Glutamatergic neuron (in vitro differentiated cells): Measurements from ENCODE around the gene RIPOR3. TPM values are rescaled to one million over a fixed set of nuclear protein-coding genes. Genes with fewer than 3 reads are reported as not detected.

Source experiments
- DNase-seq: peaks from one replicate; pipeline ENCODE4 v3.0.0; 2022
- H3K27ac Mint-ChIP-seq: one replicate; pipeline ENCODE4 v1.8.0; 2020; ENCODE audit warnings: mild to moderate bottlenecking, mixed read lengths, inconsistent platforms; ENCODE audit not compliant: unreplicated experiment
- H3K27me3 Mint-ChIP-seq: one replicate; pipeline ENCODE4 v1.8.0; 2020; ENCODE audit warnings: mild to moderate bottlenecking, moderate library complexity, mixed read lengths, inconsistent platforms; ENCODE audit not compliant: unreplicated experiment
- H3K36me3 Mint-ChIP-seq: one replicate; pipeline ENCODE4 v1.8.0; 2020; ENCODE audit warnings: mild to moderate bottlenecking, mixed read lengths, inconsistent platforms; ENCODE audit not compliant: unreplicated experiment
- H3K4me1 Mint-ChIP-seq: one replicate; pipeline ENCODE4 v1.8.0; 2020; ENCODE audit warnings: mild to moderate bottlenecking, low read depth, mixed read lengths, inconsistent platforms; ENCODE audit not compliant: unreplicated experiment
- H3K4me3 Mint-ChIP-seq: one replicate; pipeline ENCODE4 v1.8.0; 2020; ENCODE audit warnings: mild to moderate bottlenecking, mixed read lengths, inconsistent platforms; ENCODE audit not compliant: unreplicated experiment
- H3K9me3 Mint-ChIP-seq: one replicate; pipeline ENCODE4 v1.8.0; 2020; ENCODE audit warnings: mild to moderate bottlenecking, moderate library complexity, mixed read lengths, inconsistent platforms; ENCODE audit not compliant: unreplicated experiment
- total RNA-seq: library from RNA; stranded (reverse); fragmentation: NEBNext Ultra II Directional; extraction: Animal tissue kit (Norgen Biotek cat#: 25700); gene quantifications from one replicate; pipeline ENCODE4 v1.2.1, GENCODE V29; 2021; ENCODE audit not compliant: unreplicated experiment
- TF ChIP-seq, protein P1 (sequence below): fragments of 200-600 bp; sonication (generic); IDR thresholded peaks from one replicate; pipeline ENCODE4 v1.5.0; 2021; ENCODE audit not compliant: partially characterized antibody, unreplicated experiment

RIPOR3 gene
- total RNA-seq, 1 donor from 2014 or later = not detected

DNA sequence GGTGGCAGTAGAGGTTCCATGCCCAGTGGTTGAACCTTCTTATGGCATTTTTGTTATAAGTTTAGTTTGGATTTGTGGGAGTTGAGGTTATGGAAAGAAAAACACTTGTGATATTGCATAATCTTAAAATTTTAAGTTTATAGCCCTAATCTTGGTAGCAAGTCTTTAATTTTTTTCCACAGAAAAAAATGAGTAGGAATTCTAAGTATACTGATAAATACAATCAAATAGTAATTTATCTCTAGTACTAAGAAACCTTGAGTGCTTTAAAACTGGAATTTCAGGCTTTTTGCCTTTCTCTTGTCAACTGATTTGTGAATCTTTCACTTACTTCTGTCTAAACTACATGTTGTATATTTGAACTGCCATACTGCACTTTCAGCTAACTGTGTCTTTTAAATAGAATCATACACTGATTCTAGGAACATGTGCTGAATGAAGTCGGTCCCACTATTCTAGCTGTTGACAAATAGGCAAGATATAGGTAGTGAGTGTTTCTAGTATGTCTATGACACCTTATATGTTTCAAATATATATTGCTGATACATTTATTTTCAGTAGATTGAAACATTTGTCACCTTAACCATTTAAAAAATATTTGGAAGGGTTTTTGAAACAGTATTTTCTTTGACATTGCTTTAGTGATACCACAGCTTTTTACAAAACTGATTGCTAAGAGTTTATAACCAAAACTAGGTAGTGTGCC lies 42.5 kb upstream of the RIPOR3 start:
- TF ChIP-seq, protein P1, sequence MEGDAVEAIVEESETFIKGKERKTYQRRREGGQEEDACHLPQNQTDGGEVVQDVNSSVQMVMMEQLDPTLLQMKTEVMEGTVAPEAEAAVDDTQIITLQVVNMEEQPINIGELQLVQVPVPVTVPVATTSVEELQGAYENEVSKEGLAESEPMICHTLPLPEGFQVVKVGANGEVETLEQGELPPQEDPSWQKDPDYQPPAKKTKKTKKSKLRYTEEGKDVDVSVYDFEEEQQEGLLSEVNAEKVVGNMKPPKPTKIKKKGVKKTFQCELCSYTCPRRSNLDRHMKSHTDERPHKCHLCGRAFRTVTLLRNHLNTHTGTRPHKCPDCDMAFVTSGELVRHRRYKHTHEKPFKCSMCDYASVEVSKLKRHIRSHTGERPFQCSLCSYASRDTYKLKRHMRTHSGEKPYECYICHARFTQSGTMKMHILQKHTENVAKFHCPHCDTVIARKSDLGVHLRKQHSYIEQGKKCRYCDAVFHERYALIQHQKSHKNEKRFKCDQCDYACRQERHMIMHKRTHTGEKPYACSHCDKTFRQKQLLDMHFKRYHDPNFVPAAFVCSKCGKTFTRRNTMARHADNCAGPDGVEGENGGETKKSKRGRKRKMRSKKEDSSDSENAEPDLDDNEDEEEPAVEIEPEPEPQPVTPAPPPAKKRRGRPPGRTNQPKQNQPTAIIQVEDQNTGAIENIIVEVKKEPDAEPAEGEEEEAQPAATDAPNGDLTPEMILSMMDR = no peak
- no peak for DNase-seq
- peaks cover 6% of the 10 kb centered on the region for H3K9me3 Mint-ChIP-seq
- no peak overlapping the region for H3K4me3 Mint-ChIP-seq
- peaks cover 8% of the 10 kb centered on the region for H3K4me1 Mint-ChIP-seq
- H3K36me3 Mint-ChIP-seq = no peaks in the 10 kb centered on the region
- peaks cover 6% of the 10 kb centered on the region for H3K27me3 Mint-ChIP-seq
- H3K27ac Mint-ChIP-seq = no peak overlapping the region

DNA sequence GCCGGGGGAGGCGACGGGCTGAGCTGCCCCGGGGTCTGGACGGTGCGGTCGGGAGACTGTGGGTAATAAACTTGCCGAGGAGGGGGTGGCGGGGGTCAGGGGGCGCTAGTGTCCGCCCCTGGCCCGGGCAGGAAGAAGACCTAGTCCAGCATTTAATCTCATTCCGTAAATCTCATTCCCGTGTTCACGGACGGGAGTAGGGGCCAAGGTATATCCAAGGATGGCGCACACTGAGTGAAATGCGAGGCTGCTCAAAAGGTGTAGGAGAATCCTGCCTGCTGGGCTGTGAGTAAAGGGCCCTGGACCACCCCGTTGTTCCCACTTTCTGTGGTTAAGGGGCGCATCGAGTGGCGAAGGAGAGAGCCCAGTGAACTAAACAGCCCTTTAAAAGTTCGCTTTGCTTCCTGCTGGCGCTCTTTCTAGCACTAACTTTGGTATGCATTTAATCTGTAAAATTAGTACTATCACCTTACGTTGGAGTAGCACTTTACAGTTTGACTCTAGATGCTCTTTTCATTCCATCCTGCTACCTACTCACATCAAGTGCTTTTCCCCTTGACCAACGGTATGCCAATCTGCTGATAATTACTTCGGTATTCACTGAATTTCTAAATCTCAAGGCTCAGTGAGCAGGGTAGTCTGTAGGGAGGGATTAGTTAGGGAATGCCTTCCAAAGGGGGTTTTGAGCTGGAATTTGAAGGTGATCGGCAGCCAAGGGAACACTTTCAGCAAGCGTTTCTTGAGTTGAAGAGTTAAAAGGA lies 40.8 kb upstream of the RIPOR3 start:
- no peak for DNase-seq
- no peaks in the 10 kb centered on the region for H3K36me3 Mint-ChIP-seq
- peaks cover 6% of the 10 kb centered on the region for H3K9me3 Mint-ChIP-seq

DNA sequence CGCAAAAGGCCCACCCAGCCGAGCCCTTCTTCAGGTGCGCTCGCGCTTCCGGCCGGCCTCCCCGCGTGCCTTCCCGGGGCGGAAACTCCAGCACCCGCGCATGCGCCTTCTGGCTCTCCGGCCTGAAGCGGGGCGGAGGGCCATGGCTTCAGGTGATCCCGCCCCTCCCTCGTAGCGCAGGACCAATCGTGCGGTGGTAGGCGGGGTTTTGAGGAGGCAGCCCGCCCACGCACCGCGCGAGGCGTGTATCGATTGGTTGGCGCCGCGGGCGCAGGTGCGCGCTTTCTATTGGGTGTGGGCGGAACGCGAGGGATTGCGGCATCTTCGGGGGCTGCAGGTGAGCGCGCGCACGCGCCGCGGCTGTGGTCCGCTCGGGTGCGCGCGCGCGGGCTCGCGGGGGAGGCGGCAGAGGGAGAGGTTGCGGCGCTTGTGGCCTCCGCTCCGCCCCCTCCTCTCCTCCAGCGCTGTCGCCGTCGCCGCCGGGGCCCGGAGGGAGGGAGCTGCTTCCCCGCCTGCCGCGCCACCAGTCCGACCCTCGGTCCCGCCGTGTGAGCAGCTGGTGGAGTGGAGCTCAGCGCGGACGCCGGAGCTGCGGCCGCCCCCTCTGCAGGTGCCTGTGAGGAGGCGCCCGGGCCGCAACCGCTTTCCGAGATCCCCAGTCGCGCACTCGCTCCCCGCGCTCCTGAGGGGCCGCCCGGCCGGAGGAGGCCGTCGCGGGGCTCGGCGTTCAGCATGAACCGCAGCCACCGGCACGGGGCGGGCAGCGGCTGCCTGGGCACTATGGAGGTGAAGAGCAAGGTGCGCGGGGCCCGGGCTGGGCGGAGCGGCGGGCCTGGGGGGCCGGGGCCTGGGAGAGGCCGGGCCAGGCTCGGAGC lies 40.0 kb upstream of the RIPOR3 start, which contains the start of gene PARD6B:
PARD6B (plus strand) TSS at position 526 of the 875 bp plus-strand sequence; CDS start at position 733, 207 bp downstream.
- peak within 1 kb of the TSS; percentile 52 for H3K27ac Mint-ChIP-seq
- H3K4me3 Mint-ChIP-seq = peak within 1 kb of the TSS; percentile 91
- DNase-seq = peak; percentile 98
- peaks cover 6% of the 10 kb centered on the region for H3K9me3 Mint-ChIP-seq
- TF ChIP-seq, protein P1 = no peak
- H3K36me3 Mint-ChIP-seq = no peaks in the 10 kb centered on the region
- peaks cover 8% of the 10 kb centered on the region for H3K4me1 Mint-ChIP-seq
- H3K27me3 Mint-ChIP-seq = peaks cover 6% of the 10 kb centered on the region

More for the DNA sequence above, 40.8 kb upstream of the RIPOR3 start:
- Mint-ChIP-seq H3K27me3 (peaks cover 6% of the 10 kb centered on the region), H3K4me3 (peak overlapping the region; percentile 74), H3K27ac (peak overlapping the region; percentile 52), H3K4me1 (peaks cover 8% of the 10 kb centered on the region)
- TF ChIP-seq, protein P1 = no peak

DNA sequence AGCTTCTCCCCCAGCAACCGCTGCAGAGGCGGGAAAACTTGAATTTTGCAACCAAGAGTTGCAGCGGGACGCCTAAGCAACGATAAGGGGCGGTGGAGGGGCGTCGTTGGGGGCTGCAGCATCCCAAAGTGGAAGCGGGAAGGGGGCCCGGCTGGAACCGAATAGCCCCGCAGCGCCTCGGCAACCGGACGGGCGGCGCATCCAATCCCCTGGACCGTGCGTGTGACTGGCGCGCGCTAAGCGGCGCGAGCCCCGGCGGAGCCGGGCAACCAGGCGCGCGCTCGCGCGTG lies 39.4 kb upstream of the RIPOR3 start:
- no peaks in the 10 kb centered on the region for H3K36me3 Mint-ChIP-seq
- peaks cover 6% of the 10 kb centered on the region for H3K9me3 Mint-ChIP-seq
- peak overlapping the region; percentile 91 for H3K4me3 Mint-ChIP-seq
- H3K4me1 Mint-ChIP-seq = peaks cover 8% of the 10 kb centered on the region
- peaks cover 6% of the 10 kb centered on the region for H3K27me3 Mint-ChIP-seq
- H3K27ac Mint-ChIP-seq = peak overlapping the region; percentile 28
- no peak for DNase-seq
- TF ChIP-seq, protein P1 = no peak
